ENCODE results near the gene RABGAP1L.

Gene RABGAP1L

GRCh38 chr1:174393885-174394284 is 234.6 kb downstream of the RABGAP1L start:
- H3K27ac ChIP-seq, result no peak overlapping the region
- TF ChIP-seq CTCF (conservative IDR thresholded peaks at IDR 0.05), result no peak
- no peak for TF ChIP-seq ZFX (IDR thresholded peaks at IDR 0.05)

- H3K27ac ChIP-seq, result no peak overlapping the region
- TF ChIP-seq CTCF (conservative IDR thresholded peaks at IDR 0.05), result no peak
Observed at GRCh38 chr1:174397261-174397660, 237.9 kb downstream of the RABGAP1L start.

GRCh38 chr1:174398246-174398645 is 238.9 kb downstream of the RABGAP1L start:
- TF ChIP-seq ZFX (IDR thresholded peaks at IDR 0.05), result no peak
- no peak for TF ChIP-seq CTCF (conservative IDR thresholded peaks at IDR 0.05)
- no peak overlapping the region for H3K27ac ChIP-seq

- H3K27ac ChIP-seq, result no peak overlapping the region
- TF ChIP-seq ZFX (IDR thresholded peaks at IDR 0.05), result no peak
- TF ChIP-seq CTCF (conservative IDR thresholded peaks at IDR 0.05), result no peak
Observed at GRCh38 chr1:174399211-174399610, 239.9 kb downstream of the RABGAP1L start.

- TF ChIP-seq CTCF (conservative IDR thresholded peaks at IDR 0.05) (no peak), ZFX (IDR thresholded peaks at IDR 0.05) (no peak)
- no peak overlapping the region for H3K27ac ChIP-seq
Observed at GRCh38 chr1:174401075-174401474, 241.8 kb downstream of the RABGAP1L start.

GRCh38 chr1:174405219-174405618 is 245.9 kb downstream of the RABGAP1L start:
- TF ChIP-seq CTCF (conservative IDR thresholded peaks at IDR 0.05), result no peak
- TF ChIP-seq ZFX (IDR thresholded peaks at IDR 0.05), result no peak
- no peak overlapping the region for H3K27ac ChIP-seq

- no peak overlapping the region for H3K27ac ChIP-seq
- TF ChIP-seq ZFX (IDR thresholded peaks at IDR 0.05) (no peak), CTCF (conservative IDR thresholded peaks at IDR 0.05) (no peak)
Observed at GRCh38 chr1:174406421-174406820, 247.1 kb downstream of the RABGAP1L start.

Data from C4-2B (cell line).